ENCODE data around the gene SHC3. TPM values are rescaled to one million over a fixed set of nuclear protein-coding genes. Genes with fewer than 3 reads are reported as not detected.

The SHC3 gene
- total RNA-seq, 3 donors from 2014 or later (not counting 1 experiment from before 2014, with no cell fraction given) = 0.02 to 0.09 (median 0.08) TPM

DNA sequence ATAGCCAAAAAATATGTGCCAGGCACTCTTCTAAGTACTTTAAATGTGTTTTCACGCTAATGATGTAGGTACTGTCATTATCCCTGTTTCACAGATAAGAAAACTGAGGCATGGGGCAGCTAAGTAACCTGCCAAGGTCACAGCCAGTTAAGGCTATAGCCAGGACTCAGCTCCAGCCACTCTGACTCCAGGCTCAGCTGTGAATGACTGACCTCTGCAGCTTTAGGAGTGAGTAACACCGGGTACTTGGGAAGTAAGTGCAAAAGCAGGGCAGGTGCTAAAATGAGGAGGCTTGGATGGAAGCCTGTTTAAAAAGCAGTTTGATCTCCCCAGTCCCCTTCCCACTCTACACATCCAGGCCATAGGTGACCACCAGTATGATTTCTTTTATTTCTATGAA is 10.6 kb upstream of the SHC3 start:
- TF ChIP-seq, protein P1, sequence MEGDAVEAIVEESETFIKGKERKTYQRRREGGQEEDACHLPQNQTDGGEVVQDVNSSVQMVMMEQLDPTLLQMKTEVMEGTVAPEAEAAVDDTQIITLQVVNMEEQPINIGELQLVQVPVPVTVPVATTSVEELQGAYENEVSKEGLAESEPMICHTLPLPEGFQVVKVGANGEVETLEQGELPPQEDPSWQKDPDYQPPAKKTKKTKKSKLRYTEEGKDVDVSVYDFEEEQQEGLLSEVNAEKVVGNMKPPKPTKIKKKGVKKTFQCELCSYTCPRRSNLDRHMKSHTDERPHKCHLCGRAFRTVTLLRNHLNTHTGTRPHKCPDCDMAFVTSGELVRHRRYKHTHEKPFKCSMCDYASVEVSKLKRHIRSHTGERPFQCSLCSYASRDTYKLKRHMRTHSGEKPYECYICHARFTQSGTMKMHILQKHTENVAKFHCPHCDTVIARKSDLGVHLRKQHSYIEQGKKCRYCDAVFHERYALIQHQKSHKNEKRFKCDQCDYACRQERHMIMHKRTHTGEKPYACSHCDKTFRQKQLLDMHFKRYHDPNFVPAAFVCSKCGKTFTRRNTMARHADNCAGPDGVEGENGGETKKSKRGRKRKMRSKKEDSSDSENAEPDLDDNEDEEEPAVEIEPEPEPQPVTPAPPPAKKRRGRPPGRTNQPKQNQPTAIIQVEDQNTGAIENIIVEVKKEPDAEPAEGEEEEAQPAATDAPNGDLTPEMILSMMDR (IDR thresholded peaks at IDR 0.05) = no peak
- no peaks in the 10 kb centered on the region for H3K4me1 ChIP-seq (ENCODE audit: control insufficient read depth, insufficient read depth, low read length)
- Mint-ChIP-seq H3K27me3 (ENCODE audit: low read depth in 2 of 2) (peaks cover 25 to 59% of the 10 kb centered on the region in 2 donors), H3K27ac (no peak overlapping the region), H3K9me3 (peaks cover 3% of the 10 kb centered on the region in 2 donors), H3K36me3 (peaks cover 16% of the 10 kb centered on the region), H3K4me1 (no peaks in the 10 kb centered on the region), H3K4me3 (no peak overlapping the region)
- no peaks in the 10 kb centered on the region for H3K27me3 ChIP-seq (ENCODE audit: control insufficient read depth, insufficient read depth, low read length)
- no peak overlapping the region for H3K4me3 ChIP-seq (ENCODE audit: low read length)
- H3K27ac ChIP-seq (ENCODE audit: low read length) = no peak overlapping the region
- no peaks in the 10 kb centered on the region for H3K36me3 ChIP-seq (ENCODE audit: control insufficient read depth, insufficient read depth, low read length)
- H3K9me3 ChIP-seq (ENCODE audit: control insufficient read depth, insufficient read depth, low read length) = no peaks in the 10 kb centered on the region
- intact Hi-C loops (cut with micrococcal nuclease) = no loop called here
- ATAC-seq = no peak
- WGBS (ENCODE audit: insufficient coverage) = 83% methylated on average over 2 of the region's 2 CpGs
- no peak for DNase-seq

DNA sequence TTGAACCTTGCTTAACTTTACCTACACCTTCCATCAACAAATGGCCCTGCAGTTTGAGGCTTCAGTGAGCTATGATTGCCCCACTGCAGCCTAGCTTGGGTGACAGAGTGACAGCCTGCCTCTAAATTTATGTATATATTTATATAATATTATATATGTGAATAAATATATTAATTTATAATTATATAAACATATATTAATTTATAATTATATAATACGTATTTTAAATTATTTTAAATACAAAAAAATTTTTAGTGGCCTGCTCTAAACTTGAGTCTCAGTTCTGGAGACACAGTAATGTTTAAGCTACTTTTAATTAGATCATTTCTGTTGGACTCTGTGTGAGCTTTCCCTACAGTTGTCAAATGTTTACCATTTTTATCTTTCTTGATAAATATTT is 9.3 kb upstream of the SHC3 start:
- intact Hi-C loops (cut with micrococcal nuclease) = no loop called here
- H3K4me3 ChIP-seq (ENCODE audit: low read length) = no peak overlapping the region
- Mint-ChIP-seq H3K4me1 (no peaks in the 10 kb centered on the region), H3K9me3 (peaks cover 3% of the 10 kb centered on the region in 2 donors), H3K27me3 (ENCODE audit: low read depth in 2 of 2) (peaks cover 25 to 51% of the 10 kb centered on the region in 2 donors), H3K27ac (no peak overlapping the region), H3K36me3 (peaks cover 7% of the 10 kb centered on the region), H3K4me3 (no peak overlapping the region)
- H3K27me3 ChIP-seq (ENCODE audit: control insufficient read depth, insufficient read depth, low read length) = no peaks in the 10 kb centered on the region
- ATAC-seq (no peak), DNase-seq (no peak)
- no peaks in the 10 kb centered on the region for H3K36me3 ChIP-seq (ENCODE audit: control insufficient read depth, insufficient read depth, low read length)
- TF ChIP-seq, protein P1 (IDR thresholded peaks at IDR 0.05) = no peak
- WGBS (ENCODE audit: insufficient coverage) = no CpG with 5 or more reads among the region's 1 CpG
- H3K9me3 ChIP-seq (ENCODE audit: control insufficient read depth, insufficient read depth, low read length) = no peaks in the 10 kb centered on the region
- H3K4me1 ChIP-seq (ENCODE audit: control insufficient read depth, insufficient read depth, low read length) = no peaks in the 10 kb centered on the region
- no peak overlapping the region for H3K27ac ChIP-seq (ENCODE audit: low read length)

DNA sequence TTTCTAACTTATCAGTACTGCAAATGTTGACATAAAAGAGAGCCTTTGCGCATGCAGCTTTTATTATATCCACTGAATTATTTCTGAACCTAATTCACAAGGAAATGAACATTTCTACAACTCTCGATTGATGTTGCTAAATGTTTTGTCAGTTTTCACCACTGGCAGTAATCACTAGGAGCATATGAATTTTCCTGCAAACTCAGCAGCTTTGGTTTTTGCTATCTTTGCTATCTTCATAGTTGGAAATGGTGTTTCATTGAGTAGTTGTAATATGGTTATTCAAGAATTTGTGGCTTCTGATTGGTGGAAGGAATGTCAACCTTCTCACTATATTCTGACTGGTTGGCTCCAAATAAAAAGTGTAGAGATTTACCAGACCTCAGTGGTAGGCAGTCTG is 8.9 kb upstream of the SHC3 start:
- Histone ChIP-seq H3K27ac (ENCODE audit: low read length) (no peak overlapping the region), H3K36me3 (ENCODE audit: control insufficient read depth, insufficient read depth, low read length) (no peaks in the 10 kb centered on the region), H3K9me3 (ENCODE audit: control insufficient read depth, insufficient read depth, low read length) (no peaks in the 10 kb centered on the region), H3K4me3 (ENCODE audit: low read length) (no peak overlapping the region), H3K4me1 (ENCODE audit: control insufficient read depth, insufficient read depth, low read length) (no peaks in the 10 kb centered on the region), H3K27me3 (ENCODE audit: control insufficient read depth, insufficient read depth, low read length) (no peaks in the 10 kb centered on the region)
- no peak overlapping the region for H3K27ac Mint-ChIP-seq
- no peak for DNase-seq
- H3K4me1 Mint-ChIP-seq = no peaks in the 10 kb centered on the region
- peaks cover 3% of the 10 kb centered on the region for H3K36me3 Mint-ChIP-seq
- 90% methylated on average over 2 of the region's 2 CpGs for WGBS (ENCODE audit: insufficient coverage)
- no peak overlapping the region for H3K4me3 Mint-ChIP-seq
- ATAC-seq = no peak
- TF ChIP-seq, protein P1 (IDR thresholded peaks at IDR 0.05) = no peak
- intact Hi-C loops (cut with micrococcal nuclease) = no loop called here
- peaks cover under 1 to 1% of the 10 kb centered on the region in 2 donors for H3K9me3 Mint-ChIP-seq
- peaks cover 22 to 47% of the 10 kb centered on the region in 2 donors for H3K27me3 Mint-ChIP-seq (ENCODE audit: low read depth in 2 of 2)

DNA sequence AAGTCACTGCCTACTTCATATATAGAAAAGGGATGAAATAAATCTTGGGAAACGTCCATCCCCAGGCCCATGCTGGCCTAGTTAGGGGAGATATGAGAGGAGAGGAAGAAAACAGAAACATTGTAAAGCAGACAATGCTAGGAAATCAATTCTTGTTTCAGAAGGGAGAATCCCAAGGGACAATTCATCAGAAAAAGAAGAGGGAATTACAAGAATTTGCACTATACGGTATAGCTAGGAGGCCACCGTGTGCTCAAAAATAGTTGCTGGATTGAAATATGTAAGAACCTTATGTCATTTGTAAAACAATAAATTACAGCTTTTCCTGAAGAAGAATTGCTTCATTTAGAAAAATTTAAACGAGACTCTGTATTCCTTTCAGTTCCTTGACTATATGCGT is 8.3 kb upstream of the SHC3 start:
- Mint-ChIP-seq H3K27ac (no peak overlapping the region), H3K27me3 (ENCODE audit: low read depth in 2 of 2) (peaks cover 19 to 43% of the 10 kb centered on the region in 2 donors), H3K9me3 (no peaks in the 10 kb centered on the region), H3K36me3 (no peaks in the 10 kb centered on the region), H3K4me1 (no peaks in the 10 kb centered on the region), H3K4me3 (no peak overlapping the region)
- Histone ChIP-seq H3K27me3 (ENCODE audit: control insufficient read depth, insufficient read depth, low read length) (no peaks in the 10 kb centered on the region), H3K4me1 (ENCODE audit: control insufficient read depth, insufficient read depth, low read length) (no peaks in the 10 kb centered on the region), H3K27ac (ENCODE audit: low read length) (no peak overlapping the region), H3K36me3 (ENCODE audit: control insufficient read depth, insufficient read depth, low read length) (no peaks in the 10 kb centered on the region), H3K4me3 (ENCODE audit: low read length) (no peak overlapping the region), H3K9me3 (ENCODE audit: control insufficient read depth, insufficient read depth, low read length) (no peaks in the 10 kb centered on the region)
- DNase-seq (no peak), ATAC-seq (no peak)
- 54% methylated on average over 3 of the region's 5 CpGs for WGBS (ENCODE audit: insufficient coverage)
- TF ChIP-seq, protein P1 (IDR thresholded peaks at IDR 0.05) = no peak
- intact Hi-C loops (cut with micrococcal nuclease) = no loop called here

All from natural killer cell (primary cell).